Fibroblast of villous mesenchyme (primary cell): Measurements from ENCODE around the gene LEFTY1. TPM values are rescaled to one million over a fixed set of nuclear protein-coding genes. Genes with fewer than 3 reads are reported as not detected.
"Not testable (repeated sequence)": the region's sequence is repeated elsewhere in the genome, so short reads cannot be mapped to it uniquely, and the experiment has no call there.

ENCODE experiments used
- DNase-seq: peaks from one replicate; pipeline ENCODE4 v3.0.0-alpha.2; 2010; ENCODE audit warnings: low read depth
- H3K4me3 ChIP-seq: 2 replicates; pipeline ENCODE4 v1.5.1; 2011; ENCODE audit warnings: low read depth, mild to moderate bottlenecking, low read length
- total RNA-seq: library from RNA; depleted of rRNA; stranded (reverse); fragments of >200 nt; gene quantifications from 2 replicates; pipeline ENCODE4 v1.2.3, GENCODE V29; 2012
- TF ChIP-seq, protein P1 (sequence below): IDR thresholded peaks from 2 replicates; pipeline ENCODE4 v1.5.1; 2012; ENCODE audit warnings: low read depth, mild to moderate bottlenecking, low read length; ENCODE audit not compliant: insufficient read depth

The LEFTY1 gene
- total RNA-seq, 1 donor: not detected

- H3K4me3 ChIP-seq: no peak overlapping the region
- TF ChIP-seq, protein P1, sequence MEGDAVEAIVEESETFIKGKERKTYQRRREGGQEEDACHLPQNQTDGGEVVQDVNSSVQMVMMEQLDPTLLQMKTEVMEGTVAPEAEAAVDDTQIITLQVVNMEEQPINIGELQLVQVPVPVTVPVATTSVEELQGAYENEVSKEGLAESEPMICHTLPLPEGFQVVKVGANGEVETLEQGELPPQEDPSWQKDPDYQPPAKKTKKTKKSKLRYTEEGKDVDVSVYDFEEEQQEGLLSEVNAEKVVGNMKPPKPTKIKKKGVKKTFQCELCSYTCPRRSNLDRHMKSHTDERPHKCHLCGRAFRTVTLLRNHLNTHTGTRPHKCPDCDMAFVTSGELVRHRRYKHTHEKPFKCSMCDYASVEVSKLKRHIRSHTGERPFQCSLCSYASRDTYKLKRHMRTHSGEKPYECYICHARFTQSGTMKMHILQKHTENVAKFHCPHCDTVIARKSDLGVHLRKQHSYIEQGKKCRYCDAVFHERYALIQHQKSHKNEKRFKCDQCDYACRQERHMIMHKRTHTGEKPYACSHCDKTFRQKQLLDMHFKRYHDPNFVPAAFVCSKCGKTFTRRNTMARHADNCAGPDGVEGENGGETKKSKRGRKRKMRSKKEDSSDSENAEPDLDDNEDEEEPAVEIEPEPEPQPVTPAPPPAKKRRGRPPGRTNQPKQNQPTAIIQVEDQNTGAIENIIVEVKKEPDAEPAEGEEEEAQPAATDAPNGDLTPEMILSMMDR: no peak
- no peak for DNase-seq
Measured at GRCh38 chr1:225931270-225932136, 42.6 kb upstream of the LEFTY1 start.

DNA sequence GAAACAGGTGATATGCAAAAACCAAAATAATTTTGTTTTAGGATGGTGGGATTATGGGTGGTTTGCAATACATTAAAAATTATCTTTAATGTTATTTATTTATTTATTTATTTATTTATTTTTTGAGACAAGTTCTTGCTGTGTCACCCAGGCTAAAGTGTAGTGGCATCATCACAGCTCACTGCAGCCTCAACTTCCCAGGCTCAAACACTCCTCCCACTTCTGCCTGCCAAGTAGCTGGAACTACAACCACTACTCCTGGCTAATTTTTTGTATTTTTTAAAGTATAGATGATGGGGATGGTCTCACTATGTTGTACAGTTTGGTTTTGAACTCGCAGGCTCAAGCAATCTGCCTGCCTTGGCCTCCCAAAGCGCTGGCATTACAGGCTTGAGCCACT, 41.6 kb upstream of the LEFTY1 start:
- no peak for DNase-seq
- TF ChIP-seq, protein P1: no peak
- no peak overlapping the region for H3K4me3 ChIP-seq

DNA sequence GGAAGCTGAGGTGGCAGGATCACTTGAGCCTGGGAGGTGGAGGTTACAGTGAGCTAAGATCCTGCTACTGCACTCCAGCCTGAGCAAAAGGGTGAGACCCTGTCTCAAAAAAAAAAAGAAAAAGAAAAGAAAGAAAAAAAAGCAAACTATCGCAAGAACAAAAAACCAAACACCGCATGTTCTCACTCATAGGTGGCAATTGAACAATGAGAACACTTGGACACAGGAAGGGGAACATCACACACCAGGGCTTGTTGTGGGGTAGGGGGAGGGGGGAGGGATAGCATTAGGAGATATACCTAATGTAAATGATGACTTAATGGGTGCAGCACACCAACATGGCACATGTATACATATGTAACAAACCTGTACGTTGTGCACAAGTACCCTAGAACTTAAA, 40.5 kb upstream of the LEFTY1 start:
- not testable (repeated sequence) for DNase-seq, H3K4me3 ChIP-seq

DNA sequence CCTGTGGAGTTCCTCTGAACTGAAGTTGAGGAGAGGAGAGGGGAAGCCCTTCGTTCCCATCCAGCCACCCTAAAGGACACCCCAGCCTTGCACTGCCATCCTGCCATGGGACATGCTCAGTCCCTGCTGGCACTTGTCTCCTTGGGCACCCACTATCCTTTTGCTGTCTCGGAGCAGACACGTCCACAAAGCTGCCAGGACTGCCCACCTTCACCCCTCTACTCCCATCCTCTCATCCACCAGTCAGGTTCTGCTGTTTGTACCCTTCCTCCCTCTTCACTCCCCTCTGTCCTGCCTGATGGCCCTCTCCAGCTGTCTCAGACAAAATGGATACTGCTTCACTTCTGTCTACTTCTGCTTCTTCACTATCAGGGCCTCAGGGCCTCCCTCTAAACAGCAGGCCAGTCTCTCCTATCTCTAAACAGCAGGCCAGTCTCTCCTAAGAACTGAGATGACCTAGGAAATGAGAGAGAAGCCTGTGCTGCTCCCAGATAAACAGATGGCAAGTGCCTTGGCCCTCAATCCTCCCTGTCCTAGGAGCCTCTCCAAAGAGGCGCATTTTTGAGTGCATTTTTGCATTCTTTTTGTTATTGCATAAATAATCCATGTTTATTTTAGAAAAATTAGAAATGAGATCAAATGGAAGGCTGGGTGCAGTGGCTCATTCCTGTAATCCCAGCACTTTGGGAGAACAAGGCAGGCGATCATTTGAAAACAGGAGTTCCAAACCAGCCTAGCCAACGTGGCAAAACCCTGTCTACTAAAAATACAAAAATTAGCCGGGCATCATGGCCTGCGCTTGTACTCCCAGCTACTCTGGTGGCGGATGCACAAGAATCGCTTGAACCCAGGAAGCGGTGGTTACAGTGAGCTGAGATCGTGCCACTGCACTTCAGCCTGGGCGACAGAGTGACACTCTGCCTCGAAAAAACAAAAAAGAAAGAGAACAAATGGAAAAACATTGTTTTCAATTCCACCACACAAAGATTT, 39.5 kb upstream of the LEFTY1 start:
- H3K4me3 ChIP-seq: no peak overlapping the region
- no peak for DNase-seq

DNA sequence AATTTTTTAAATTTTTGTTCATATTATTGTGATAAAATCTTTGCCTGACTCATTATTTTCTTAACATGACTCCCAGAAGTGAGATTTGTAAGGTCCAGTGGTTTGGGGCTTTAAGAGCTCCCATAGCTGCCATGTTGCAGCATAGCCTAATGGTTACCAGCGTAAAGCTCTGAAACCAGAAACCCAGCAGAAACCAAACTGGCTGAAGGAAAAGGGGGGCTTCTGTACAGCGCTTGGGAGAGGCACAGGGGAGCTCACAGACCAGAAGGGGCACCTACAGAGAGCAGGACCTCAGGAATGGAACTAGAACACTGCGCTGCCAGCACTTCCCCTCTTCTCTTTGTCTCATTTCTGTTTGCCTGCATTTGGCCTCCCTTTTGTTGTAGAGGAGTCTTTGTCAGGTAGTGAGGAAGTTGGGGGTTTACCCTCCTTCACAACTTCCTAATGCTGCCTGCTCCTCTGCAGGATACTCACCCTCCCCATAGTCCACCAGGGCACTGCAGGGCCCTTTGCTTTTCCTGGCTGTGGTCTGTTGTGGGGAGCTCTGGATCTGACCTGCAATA, 37.7 kb upstream of the LEFTY1 start:
- DNase-seq: no peak
- no peak overlapping the region for H3K4me3 ChIP-seq
- TF ChIP-seq, protein P1: no peak

More for the DNA sequence above, 39.5 kb upstream of the LEFTY1 start:
- TF ChIP-seq, protein P1: no peak

DNA sequence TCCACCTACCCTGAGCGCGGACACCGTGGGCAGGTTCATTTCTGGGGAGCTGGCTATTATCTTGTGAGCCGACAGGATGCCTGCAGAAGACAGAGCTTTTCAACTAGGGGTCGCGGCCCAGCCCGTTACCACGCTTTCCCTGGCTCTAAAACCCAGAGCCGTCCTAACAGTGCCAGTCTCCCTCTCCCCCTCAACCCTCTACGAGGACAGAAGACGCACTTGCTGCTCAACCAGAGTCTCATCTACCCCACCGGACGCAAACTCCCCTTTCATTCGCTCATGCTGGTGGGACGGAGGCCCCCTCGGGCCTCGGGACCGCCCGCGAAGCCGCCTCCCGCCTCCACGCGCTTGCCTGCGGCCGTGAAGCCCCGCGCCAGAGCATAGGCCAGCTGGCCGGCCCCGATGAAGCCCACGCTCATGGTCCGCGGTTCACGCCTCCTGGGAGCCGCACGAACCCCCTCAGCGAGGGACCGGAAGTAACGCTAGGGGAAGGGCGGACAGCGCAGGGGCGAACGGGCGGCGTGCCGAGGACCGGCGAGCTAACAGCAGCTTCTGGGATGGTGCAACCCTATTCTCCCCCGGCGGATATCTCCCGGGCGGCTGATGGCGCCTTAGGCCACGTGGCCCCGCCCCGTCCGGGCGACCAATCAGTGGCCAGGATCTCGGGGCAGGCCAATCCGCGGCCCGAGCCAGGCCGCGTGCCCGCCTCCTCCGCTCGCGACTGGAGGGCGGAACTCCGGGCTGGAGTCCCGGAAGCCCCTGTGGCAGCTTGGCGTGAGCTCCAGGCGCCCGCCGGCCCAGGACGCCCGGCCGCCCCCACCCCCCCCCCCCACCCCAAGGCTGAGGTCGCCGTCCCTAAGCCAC, 35.0 kb upstream of the LEFTY1 start, which contains the start of gene PYCR2:
PYCR2 (minus strand) TSS at position 559 of the 864 bp plus-strand sequence; CDS start at position 419, 140 bp downstream.
- peak within 1 kb of the TSS; percentile 91 for H3K4me3 ChIP-seq
- TF ChIP-seq, protein P1: no peak
- peak; percentile 98 for DNase-seq
